Measurements from ENCODE around the gene HOXA5.

HOXA5 gene

DNA sequence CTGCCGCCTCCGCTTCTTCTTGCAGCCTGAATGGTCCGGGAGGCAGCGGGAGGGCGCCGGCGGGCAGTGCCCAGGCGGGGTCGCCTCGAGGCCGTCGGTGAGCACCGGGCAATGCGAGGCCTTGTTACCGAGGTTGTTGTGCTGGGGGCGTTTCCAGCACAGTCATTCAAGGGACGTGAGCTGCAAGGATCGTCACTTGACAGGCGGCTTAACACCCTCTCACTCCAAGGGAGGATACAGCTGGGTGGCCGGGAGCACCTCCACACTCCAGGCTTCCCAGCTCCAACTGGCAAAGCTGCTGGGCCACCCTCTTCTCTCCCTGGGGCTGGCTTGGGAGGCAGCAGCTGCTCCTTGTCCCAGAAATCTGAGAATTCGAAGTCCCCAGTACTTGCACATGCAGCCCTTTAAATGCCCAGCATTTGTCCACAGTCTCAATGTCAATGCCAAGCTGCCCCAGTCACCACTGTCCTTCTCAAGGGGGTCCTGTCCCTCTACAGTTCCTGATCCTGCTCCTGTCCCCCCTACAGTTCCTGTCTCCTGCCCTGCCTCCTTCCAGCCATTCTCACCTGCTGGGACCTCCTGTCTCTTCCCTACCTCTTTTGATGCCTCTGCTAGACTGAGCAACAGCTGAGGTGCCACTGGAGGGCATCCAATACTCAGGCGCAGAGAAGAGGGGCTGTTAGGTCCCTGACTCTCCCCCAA lies 46.0 kb upstream of the HOXA5 start:
- DNase-seq = no peak
- H3K9me3 ChIP-seq = no peaks in the 10 kb centered on the region
- H3K4me1 ChIP-seq = no peaks in the 10 kb centered on the region
- H3K27me3 ChIP-seq = peaks cover 100% of the 10 kb centered on the region
- H3K4me3 ChIP-seq (ENCODE audit: low read depth, low read length) = no peak overlapping the region
- H3K36me3 ChIP-seq = no peaks in the 10 kb centered on the region
- TF ChIP-seq, protein P1, sequence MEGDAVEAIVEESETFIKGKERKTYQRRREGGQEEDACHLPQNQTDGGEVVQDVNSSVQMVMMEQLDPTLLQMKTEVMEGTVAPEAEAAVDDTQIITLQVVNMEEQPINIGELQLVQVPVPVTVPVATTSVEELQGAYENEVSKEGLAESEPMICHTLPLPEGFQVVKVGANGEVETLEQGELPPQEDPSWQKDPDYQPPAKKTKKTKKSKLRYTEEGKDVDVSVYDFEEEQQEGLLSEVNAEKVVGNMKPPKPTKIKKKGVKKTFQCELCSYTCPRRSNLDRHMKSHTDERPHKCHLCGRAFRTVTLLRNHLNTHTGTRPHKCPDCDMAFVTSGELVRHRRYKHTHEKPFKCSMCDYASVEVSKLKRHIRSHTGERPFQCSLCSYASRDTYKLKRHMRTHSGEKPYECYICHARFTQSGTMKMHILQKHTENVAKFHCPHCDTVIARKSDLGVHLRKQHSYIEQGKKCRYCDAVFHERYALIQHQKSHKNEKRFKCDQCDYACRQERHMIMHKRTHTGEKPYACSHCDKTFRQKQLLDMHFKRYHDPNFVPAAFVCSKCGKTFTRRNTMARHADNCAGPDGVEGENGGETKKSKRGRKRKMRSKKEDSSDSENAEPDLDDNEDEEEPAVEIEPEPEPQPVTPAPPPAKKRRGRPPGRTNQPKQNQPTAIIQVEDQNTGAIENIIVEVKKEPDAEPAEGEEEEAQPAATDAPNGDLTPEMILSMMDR (IDR thresholded peaks at IDR 0.05; ENCODE audit: low read depth, low read length) = no peak

DNA sequence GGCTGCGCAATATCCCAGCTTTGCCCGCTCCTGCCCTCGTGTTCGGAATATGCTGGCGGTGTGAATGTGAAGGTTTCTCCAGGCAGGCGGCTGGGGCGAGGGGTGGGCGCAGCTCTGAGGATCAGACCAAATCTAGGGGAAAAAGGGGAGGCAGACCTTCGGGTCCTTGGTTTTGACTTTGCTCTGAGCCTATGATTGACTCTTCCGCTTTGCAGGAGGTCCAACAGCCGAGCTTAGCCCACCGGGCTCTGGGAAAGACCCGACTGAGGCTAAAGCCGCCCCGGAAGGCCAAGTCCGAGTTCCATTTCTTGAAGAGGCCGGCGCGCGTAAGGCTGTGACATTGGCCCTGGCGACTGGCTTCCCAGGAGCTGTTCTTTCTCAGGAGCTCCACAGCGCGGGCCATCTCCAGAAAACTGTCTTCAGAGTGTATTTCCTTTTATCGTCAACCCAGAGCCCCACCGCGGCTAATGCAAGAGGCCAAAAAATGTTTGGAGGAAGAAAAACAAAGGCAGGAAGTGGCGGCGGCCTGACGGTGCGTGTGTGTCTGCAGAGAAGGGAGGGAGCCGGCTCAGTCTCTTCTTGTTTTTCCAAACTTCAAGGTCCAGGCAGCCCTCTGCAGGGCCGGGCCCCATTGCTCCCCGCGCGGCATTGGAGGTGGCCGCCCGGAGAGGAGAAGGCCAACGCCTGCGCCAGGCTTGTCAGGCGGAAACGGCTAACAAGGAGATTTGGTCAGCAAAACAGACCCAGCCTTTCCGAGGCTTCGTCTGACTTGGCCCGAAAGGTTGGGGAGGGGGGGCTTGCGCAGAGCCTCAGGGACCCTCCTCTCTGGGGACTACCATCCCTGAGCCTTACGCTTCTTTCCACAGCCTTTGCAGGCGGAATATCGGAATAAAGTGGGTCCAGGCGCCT lies 45.2 kb upstream of the HOXA5 start:
- no peak for DNase-seq
- TF ChIP-seq, protein P1 (IDR thresholded peaks at IDR 0.05; ENCODE audit: low read depth, low read length) = no peak
- Histone ChIP-seq H3K9me3 (no peaks in the 10 kb centered on the region), H3K36me3 (no peaks in the 10 kb centered on the region), H3K27me3 (peaks cover 100% of the 10 kb centered on the region), H3K4me1 (no peaks in the 10 kb centered on the region), H3K4me3 (ENCODE audit: low read depth, low read length) (no peak overlapping the region)

DNA sequence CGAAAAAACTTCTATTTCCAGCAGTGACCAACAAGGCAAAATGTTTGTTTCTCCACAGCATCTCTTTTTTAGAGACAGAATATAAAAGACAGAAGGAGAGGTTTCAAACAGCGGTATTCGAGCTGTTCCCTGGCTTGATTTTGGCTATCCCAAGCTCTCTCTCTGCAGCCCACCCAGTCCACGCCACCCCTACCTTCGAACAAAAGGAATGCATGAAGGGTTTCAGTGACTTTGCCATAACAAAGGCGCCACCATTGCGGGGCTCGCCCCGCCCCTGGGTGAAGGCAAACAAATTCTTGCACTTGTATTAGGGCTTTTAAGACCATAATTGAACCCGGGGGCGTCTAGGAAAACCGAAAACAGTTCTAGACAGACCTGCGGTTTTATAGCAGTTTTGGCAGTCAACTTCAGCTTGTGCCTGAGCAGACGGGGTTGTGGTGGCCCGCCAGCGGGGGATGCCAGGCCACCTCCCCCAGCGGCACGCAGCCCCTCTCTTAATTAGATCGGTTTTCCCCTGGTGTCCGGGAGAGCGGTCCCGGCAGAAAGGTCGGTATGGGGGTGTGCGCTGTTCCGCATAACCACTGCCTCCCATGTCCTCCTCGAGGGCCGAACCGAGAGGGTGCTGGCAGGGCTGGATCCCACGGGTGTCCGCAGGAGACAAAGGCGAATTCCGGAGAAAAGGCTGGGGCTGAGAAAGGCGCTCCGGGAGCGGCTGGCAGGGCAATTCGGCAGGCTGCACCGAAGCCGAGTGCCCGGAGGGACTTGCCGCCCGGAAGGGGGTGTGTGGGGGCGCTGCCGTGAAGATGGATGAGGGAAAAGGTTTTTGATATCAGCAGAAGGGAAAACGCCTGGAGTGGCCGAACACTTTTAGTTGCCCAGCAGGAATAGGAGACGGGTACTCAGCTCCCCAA lies 44.2 kb upstream of the HOXA5 start:
- DNase-seq = no peak
- no peak overlapping the region for H3K4me3 ChIP-seq (ENCODE audit: low read depth, low read length)
- no peaks in the 10 kb centered on the region for H3K36me3 ChIP-seq
- H3K4me1 ChIP-seq = no peaks in the 10 kb centered on the region
- H3K9me3 ChIP-seq = no peaks in the 10 kb centered on the region
- TF ChIP-seq, protein P1 (IDR thresholded peaks at IDR 0.05; ENCODE audit: low read depth, low read length) = no peak
- H3K27me3 ChIP-seq = peaks cover 100% of the 10 kb centered on the region

DNA sequence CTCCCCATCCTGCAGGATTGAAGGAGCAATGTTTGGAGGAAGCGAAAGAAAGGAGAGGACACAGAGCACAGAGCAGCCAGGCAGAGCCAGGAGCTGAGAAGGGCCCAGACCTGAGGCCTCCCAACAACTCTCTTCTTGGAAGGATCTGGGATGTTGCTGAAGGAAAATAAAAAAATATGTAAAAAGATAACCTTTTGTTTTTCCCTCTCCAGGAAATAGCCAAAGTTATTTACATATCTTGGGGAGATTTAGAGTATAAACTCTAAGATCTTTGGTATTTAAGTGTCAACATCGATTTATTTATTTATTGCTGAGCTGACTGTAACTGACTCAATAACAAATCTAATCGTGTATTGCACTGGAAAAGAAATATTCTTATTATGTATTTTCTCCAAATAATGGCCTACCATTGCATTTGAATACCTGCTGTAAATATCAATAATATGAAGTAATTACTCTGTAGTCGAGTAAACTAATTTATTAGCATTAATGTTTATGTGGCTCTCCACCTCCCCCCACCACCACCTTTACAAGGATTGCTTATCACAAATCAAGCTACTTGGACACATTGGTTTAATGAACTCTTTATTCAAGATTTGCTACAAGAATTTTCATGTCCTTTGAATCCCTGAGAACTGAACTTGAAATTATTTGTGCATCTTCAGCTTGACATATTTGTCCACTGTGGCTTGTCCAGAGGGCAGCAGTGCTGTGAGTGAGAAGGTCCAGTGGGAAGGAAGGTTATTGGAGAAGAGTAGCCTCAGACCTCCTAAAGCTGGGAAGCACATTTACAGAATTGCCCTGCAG lies 43.4 kb upstream of the HOXA5 start:
- H3K27me3 ChIP-seq = peaks cover 100% of the 10 kb centered on the region
- TF ChIP-seq, protein P1 (IDR thresholded peaks at IDR 0.05; ENCODE audit: low read depth, low read length) = no peak
- H3K4me1 ChIP-seq = no peaks in the 10 kb centered on the region
- no peaks in the 10 kb centered on the region for H3K9me3 ChIP-seq
- H3K36me3 ChIP-seq = no peaks in the 10 kb centered on the region
- no peak overlapping the region for H3K4me3 ChIP-seq (ENCODE audit: low read depth, low read length)
- no peak for DNase-seq

DNA sequence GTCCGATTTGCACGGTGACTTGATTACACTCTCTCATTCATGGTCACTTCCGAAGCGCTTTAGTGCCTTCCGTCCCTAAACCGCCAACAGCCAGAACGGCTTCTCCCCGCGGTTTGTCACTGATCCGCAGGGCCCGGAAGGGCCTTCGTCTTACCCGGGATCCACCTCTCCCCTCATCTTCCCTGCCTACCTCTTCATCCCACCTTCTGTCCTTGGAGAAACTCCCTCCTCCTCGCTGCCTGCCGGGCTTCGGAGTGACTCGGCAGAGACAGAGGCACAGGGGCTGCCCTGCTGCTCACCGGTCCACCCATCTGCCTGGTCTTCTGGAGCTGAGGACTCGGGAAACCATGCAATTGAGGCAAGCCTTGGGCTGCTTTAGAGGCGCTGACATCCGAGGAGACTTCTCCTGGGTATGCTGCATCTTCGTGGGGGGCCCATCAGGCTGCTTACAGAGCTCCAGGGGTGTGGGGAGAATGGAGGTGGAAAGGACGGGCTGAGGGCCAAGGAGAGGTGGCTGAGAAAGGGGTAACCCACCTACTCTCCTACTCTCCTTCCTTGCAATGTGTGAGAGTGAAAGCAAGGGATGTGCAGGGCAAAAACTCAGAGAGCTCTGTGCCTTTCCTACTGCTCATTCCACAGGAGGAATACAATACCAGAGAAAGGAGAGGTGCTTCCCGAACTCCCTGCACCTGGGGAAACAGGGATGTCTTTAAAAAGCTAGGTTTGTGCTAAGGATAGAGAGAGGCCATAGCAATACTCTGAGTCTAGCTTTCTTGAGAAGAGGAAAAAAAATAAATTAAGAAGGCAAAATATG lies 42.6 kb upstream of the HOXA5 start:
- Histone ChIP-seq H3K4me1 (no peaks in the 10 kb centered on the region), H3K4me3 (ENCODE audit: low read depth, low read length) (no peak overlapping the region)

More for the DNA sequence above, 42.6 kb upstream of the HOXA5 start:
- H3K27me3 ChIP-seq = peaks cover 98% of the 10 kb centered on the region
- no peaks in the 10 kb centered on the region for H3K36me3 ChIP-seq
- no peak for DNase-seq
- H3K9me3 ChIP-seq = no peaks in the 10 kb centered on the region
- TF ChIP-seq, protein P1 (IDR thresholded peaks at IDR 0.05; ENCODE audit: low read depth, low read length) = no peak
